ENCODE data around the gene MCAT.

Gene MCAT, protein sequence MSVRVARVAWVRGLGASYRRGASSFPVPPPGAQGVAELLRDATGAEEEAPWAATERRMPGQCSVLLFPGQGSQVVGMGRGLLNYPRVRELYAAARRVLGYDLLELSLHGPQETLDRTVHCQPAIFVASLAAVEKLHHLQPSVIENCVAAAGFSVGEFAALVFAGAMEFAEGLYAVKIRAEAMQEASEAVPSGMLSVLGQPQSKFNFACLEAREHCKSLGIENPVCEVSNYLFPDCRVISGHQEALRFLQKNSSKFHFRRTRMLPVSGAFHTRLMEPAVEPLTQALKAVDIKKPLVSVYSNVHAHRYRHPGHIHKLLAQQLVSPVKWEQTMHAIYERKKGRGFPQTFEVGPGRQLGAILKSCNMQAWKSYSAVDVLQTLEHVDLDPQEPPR

GRCh38 chr22:43142880-43143562 lies at the start of gene MCAT:
Gene MCAT, minus strand, starts transcription at chr22:43143398. Its CDS starts 50 bp downstream, at chr22:43143348.
- peak; percentile 24 for DNase-seq (ENCODE audit: low spot score)

GRCh38 chr22:43191831-43192230 lies 48.6 kb upstream of the MCAT start:
- no peak for DNase-seq (ENCODE audit: low spot score)
- no peak for FAIRE-seq

More at GRCh38 chr22:43142880-43143562, at the start of gene MCAT:
- FAIRE-seq = no peak

DNA sequence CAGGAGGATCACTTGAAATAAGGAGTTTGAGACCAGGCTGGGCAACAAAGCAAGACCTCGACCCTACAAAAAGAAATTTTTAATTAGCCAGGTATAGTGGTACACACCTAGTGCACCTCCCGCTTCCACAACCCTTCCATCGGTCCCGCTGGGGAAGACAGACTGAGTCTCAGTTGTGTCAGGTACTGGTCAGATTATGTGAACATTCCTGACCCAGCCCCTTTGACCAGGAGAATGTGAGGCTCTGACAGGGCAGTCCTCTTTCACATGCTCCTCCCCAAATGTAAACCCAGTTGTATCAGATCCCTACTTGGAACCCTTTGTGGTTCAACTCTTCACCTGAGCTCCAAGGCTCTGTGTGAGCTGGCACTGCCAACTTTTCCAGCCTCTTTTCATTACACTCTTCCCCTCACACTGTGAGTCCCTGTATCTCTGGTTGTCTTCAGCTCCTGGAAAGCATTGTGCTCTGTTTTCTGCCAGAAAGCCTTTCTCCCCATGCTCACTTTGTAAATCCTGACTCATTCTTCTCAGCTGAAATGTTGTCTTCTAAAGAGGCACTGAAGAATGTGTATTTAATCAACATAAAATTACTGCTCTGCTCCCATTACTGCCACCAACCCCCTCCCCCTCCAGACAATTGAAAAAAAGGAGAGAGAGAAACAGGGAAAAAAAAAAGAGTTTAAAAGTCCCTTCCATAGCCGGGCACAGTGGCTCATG lies 45.8 kb upstream of the MCAT start:
- no peak for FAIRE-seq
- DNase-seq (ENCODE audit: low spot score) = no peak

DNA sequence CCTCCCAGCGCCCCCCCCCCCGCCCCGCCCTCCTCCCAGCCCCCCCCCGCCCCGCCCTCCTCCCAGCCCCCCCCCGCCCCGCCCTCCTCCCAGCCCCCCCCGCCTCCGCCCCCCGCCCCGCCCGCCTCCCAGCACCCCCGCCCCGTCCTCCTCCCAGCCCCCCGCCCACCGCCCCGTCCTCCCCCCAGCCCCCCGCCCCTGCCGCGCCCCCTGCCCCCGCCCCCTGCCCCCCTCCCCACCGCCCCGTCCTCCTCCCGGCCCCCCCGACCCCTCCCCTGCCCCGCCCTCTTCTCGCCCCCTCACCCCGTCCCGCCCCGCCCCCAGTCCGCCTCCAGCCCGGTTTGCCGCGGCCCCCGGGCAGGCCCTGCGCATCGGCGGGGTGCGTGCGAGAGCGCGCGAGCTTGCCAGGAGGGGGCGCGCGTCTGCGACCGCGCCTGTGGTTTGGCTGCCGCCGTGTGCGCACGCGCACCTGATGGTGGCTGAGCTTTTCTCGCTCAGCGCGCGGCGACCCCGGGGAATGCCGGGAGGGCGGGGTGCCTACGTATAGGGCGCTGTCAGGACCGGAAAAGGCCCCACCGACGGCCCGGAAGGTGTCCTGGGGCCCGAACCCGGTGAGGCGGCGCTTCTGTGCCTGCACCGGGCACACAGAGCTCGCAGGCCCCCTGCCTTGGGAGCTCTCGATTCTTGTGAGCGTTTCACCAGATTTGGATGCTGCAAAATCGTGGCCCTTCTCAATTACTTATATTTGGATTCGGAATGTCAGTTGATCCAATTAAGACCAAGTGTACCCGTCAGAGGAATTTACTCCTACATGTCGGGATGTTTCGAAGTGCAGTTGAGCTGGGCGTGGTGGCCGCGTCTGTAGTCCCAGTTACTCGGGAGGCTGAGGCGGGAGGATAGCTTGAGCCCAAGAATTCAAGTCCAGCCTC lies 44.2 kb upstream of the MCAT start:
- DNase-seq (ENCODE audit: low spot score) = peak; percentile 80
- no peak for FAIRE-seq

GRCh38 chr22:43186272-43187170 lies 43.3 kb upstream of the MCAT start, which contains the start of gene TTLL12:
Gene TTLL12, minus strand, starts transcription at chr22:43187134. Its CDS starts 65 bp downstream, at chr22:43187069.
- DNase-seq (ENCODE audit: low spot score) (no peak), FAIRE-seq (no peak)

GRCh38 chr22:43185860-43186261 lies 42.7 kb upstream of the MCAT start:
- DNase-seq (ENCODE audit: low spot score) (no peak), FAIRE-seq (no peak)

- DNase-seq (ENCODE audit: low spot score) (peak; percentile 9), FAIRE-seq (no peak)
These were observed 40.5 kb upstream of the MCAT start for GRCh38 chr22:43183496-43184277.

GRCh38 chr22:43182726-43183125 lies 39.5 kb upstream of the MCAT start:
- no peak for FAIRE-seq

GRCh38 chr22:43182118-43182517 lies 38.9 kb upstream of the MCAT start:
- FAIRE-seq (no peak), DNase-seq (ENCODE audit: low spot score) (no peak)

More at GRCh38 chr22:43182726-43183125, 39.5 kb upstream of the MCAT start:
- no peak for DNase-seq (ENCODE audit: low spot score)

- DNase-seq (ENCODE audit: low spot score) (no peak), FAIRE-seq (no peak)
These were observed 38.3 kb upstream of the MCAT start for GRCh38 chr22:43181321-43182076.

DNA sequence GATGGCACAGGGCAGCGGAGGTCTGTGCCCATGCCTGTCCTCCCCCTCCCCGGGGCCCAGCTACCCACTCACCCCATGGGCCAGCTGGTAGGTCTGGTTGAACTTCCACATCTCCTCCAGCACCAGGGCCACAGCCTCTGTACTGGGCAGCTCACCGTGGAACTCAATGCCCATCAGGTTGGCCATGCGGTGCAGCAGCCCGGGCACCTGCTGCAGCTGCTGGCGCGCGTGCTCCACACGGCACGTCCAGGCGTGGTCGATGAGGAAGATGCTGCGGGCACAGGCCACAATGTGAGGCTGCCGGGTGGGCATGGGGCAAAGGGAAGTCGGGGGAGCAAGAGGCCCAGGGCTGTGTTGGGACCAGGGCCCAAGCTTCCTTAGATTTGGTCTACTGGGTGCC lies 37.5 kb upstream of the MCAT start:
- FAIRE-seq (no peak), DNase-seq (ENCODE audit: low spot score) (no peak)

- DNase-seq (ENCODE audit: low spot score) = no peak
- no peak for FAIRE-seq
These were observed 36.7 kb upstream of the MCAT start for GRCh38 chr22:43179911-43180195.

DNA sequence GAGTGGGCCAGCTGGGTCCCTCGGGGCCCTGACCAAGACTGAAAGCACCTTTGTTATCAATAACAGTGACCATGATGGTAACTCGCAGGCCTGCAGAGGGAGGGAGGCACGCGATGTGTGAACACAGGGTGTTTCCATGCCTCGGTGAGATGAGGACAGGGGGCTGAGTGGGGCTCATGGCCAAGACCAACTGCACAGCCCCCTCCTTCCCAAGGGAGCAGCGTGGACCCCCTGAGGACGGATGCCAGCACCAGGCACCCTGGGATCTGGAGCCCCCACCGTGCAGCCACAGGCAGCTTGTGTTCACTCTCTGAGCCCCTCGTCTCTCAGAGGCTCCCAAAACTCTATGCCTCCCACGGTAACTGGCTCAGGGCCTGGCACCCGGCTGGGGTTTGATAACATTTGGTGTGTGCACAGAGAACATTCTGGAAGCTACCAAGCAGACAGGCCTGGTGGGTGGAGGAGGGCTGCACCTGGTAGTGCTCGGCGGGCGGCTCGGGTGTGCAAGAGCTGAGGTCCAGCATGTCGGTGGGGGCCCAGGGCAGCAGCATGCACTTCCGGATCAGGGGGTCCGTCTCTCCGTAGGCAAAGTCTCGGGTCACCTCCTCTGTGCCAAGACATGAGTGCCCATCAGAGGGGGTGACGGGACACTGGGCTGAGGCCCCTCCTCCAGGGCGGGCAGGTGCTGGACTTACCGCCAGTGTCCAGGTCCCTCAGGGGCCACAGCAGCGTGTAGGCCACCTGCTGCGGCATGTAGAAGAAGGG lies 36.1 kb upstream of the MCAT start:
- no peak for DNase-seq (ENCODE audit: low spot score)
- FAIRE-seq = no peak

GRCh38 chr22:43177479-43177878 lies 34.3 kb upstream of the MCAT start:
- DNase-seq (ENCODE audit: low spot score) (no peak), FAIRE-seq (no peak)

GRCh38 chr22:43176090-43176489 lies 32.9 kb upstream of the MCAT start:
- DNase-seq (ENCODE audit: low spot score) = no peak

GRCh38 chr22:43174941-43175531 lies 31.8 kb upstream of the MCAT start:
- FAIRE-seq (no peak), DNase-seq (ENCODE audit: low spot score) (no peak)

More at GRCh38 chr22:43176090-43176489, 32.9 kb upstream of the MCAT start:
- no peak for FAIRE-seq

DNA sequence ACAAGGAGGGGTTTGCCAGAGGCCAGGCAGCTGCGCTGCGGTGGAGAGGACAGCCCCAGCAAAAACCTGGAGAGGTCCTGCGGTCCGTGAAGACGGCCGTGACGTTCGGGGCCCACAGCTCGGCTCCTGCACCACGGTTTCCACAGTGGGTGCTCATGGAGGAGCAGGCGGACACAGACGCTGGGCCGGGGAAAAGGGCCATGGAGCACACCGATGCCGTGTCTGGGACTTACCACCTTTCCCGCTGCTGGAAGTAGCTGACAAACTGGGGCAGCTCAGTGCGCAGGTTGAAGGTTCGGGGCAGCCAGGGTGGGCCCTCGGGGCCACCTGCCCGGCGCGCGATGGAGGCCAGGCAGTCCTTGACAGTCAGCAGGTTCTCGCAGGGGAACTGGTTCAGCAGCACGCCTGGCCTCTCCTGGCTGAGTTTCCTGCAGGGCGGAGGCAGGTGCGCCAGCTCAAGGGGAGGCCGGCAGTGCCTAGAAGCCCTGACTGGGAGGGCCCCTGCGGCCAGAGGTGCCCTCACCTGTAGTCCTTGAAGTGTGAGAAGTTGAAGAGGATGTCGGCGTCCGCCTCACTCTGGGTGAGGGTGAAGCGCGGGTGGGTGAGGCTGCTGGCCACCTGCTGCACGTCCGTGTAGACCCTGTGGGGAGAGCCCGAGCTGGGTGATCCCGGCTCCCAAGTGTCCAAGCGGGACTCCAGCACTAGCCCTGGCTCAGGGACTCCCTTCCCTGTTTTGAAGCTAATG lies 30.9 kb upstream of the MCAT start:
- DNase-seq (ENCODE audit: low spot score) (no peak), FAIRE-seq (no peak)

Measured in RCC 7860 (cell line).